T47D (cell line): ENCODE measurements around the gene STOML1.

Source experiments
- DNase-seq, 2 experiments: peaks; one replicate each; pipeline versions ENCODE4 v3.0.0 to v3.0.0-alpha.2; 2011 to 2012; ENCODE audit warnings: low read depth in 1 of 2, low spot score in 1 of 2
- JUND ChIP-seq: IDR thresholded peaks from 2 replicates; pipeline ENCODE4 v1.6.1; 2012; ENCODE audit warnings: low read depth
- in situ Hi-C: cut with HindIII; loops from 2 replicates; pipeline ENCODE4 v1.10.0; 2016; ENCODE audit warnings: low sequenced_read_pairs, low pct_unique_long_range_greater_than_20kb

The STOML1 gene

GRCh38 chr15:74032606-74033561, 40.8 kb upstream of the STOML1 start:
- no peak for DNase-seq
- in situ Hi-C loops: no loop called here
- TF ChIP-seq JUND: no peak

DNA sequence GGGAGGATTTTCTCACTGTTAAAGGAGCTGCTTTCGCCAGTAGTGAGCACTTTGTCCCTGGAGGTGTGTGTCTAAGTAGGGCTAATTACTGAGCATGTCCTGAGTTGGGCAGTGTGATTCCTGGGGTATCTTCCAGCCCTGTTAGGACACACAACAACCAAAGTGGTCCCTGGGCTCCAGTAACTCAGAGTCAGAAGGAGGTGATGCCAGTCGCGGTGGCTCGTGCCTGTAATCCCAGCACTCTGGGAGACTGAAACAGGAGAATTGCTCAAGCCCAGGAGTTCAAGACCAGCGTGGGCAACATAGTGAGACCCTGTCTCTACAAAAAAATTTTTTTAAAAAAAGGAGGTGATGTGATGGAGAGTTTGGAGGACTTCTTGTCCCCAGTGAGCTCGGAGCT, 40.0 kb upstream of the STOML1 start:
- no peak for TF ChIP-seq JUND
- no peak for DNase-seq
- in situ Hi-C loops: no loop called here

- in situ Hi-C loops: no loop called here
- no peak for DNase-seq
- no peak for TF ChIP-seq JUND
Measured at GRCh38 chr15:74028646-74029045, 36.6 kb upstream of the STOML1 start.

GRCh38 chr15:74027688-74028087, 35.6 kb upstream of the STOML1 start:
- no peak for TF ChIP-seq JUND
- DNase-seq: no peak
- in situ Hi-C loops: no loop called here

GRCh38 chr15:74025436-74025835, 33.3 kb upstream of the STOML1 start:
- in situ Hi-C loops: no loop called here
- TF ChIP-seq JUND: no peak

DNA sequence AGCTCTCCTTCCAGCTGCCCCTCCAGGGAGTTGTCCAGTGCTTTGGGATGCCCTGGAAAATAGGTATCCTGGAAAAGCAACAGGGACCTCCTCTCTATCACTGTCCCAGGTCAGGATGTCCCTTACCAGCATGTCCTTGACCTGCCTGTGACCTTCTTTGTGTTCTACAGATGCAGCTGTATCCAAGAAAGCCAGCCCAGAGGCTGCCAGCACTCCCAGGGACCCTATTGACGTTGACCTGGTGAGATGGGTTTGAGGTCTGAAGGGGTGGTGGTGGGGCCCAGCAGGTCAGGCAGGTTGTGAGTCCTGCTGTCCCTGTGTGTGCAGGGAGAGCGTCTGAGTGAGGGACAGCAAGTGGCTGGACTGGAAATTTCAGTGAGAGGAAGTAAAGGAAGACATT, 32.6 kb upstream of the STOML1 start:
- no peak for TF ChIP-seq JUND
- DNase-seq: peak in 1 of 2 experiments; percentile 11
- in situ Hi-C loops: no loop called here

More at GRCh38 chr15:74025436-74025835, 33.3 kb upstream of the STOML1 start:
- DNase-seq: no peak

GRCh38 chr15:74022706-74023470, 30.8 kb upstream of the STOML1 start:
- in situ Hi-C loops: no loop called here
- no peak for DNase-seq
- no peak for TF ChIP-seq JUND

- no peak for TF ChIP-seq JUND
- in situ Hi-C loops: no loop called here
- no peak for DNase-seq
Measured at GRCh38 chr15:74019734-74020133, 27.6 kb upstream of the STOML1 start.

- no peak for DNase-seq
- TF ChIP-seq JUND: no peak
- in situ Hi-C loops: no loop called here
Measured at GRCh38 chr15:74013374-74013894, 21.3 kb upstream of the STOML1 start.

DNA sequence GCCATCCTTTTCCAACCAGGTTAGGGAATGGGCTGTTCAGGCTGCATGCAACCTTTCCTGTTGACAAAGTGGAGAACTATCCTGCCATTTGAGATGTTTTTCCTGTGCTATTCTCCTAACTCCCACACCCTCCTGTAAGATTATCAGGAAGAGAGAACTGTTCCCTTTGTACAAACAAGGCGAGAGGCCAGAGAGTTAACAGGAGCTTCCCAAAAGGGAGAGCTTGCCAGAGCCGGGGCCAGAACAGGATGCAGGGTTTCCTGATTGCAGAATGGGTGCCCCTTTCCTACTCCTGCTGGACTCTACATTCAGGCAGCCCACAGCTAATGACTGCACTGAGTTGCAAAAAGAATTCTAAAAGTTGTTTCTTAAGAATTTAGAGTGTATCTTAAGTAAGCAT, 19.5 kb upstream of the STOML1 start:
- TF ChIP-seq JUND: no peak
- DNase-seq: no peak
- in situ Hi-C loops: no loop called here

DNA sequence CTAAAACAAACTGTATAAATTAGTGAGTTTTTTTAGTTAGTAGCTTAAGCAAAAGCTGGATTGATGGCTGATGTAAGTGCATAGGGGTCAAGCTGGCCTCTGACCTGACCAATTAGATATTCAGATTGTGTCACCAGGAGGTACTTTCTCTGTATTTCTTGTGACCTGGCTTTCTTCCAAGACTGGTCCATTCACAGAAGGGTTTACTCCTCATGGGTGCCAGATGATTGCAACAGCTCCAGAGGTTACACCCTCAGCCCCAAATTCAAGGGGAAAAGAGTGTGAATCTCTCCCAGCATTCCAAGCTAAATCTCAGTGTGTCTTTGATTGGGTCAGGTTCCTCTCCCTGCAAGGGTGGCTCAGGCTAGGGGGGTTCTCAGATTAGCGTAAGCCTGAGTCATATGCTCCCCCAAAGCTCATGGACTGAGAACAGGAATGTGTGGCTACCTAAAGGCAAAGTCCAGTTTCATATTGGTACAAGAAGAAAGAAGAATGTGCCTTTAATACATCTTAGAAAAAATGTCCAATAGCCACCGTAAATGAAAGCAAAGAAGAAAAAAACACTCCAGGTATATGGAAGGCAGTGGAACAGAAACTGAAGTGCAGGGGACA, 18.9 kb upstream of the STOML1 start:
- DNase-seq: no peak
- in situ Hi-C loops: no loop called here
- no peak for TF ChIP-seq JUND

GRCh38 chr15:74008901-74009300, 16.8 kb upstream of the STOML1 start:
- in situ Hi-C loops: no loop called here
- DNase-seq: no peak
- no peak for TF ChIP-seq JUND
